Measurements from ENCODE around the gene ZFYVE26. TPM values are rescaled to one million over a fixed set of nuclear protein-coding genes. Genes with fewer than 3 reads are reported as not detected.
A peak's percentile ranks its signal among the peaks of the same experiment; 100 is the strongest.
"Not testable (repeated sequence)": the region's sequence is repeated elsewhere in the genome, so short reads cannot be mapped to it uniquely, and the experiment has no call there.

ZFYVE26 gene
- 12.9 and 31.0 TPM in 2 replicates for total RNA-seq

- DNase-seq (ENCODE audit: low read depth, low spot score) = peak; percentile 76
Measured at GRCh38 chr14:67816326-67817002, at the start of gene ZFYVE26. Gene ZFYVE26 (minus strand): TSS chr14:67816590. CDS start chr14:67815963, 627 bp downstream.

GRCh38 chr14:67863223-67863622 lies 46.8 kb upstream of the ZFYVE26 start:
- no peak for DNase-seq (ENCODE audit: low read depth, low spot score)

GRCh38 chr14:67859169-67859749 lies 42.9 kb upstream of the ZFYVE26 start:
- DNase-seq (ENCODE audit: low read depth, low spot score) = peak; percentile 19

GRCh38 chr14:67857778-67858350 lies 41.5 kb upstream of the ZFYVE26 start:
- DNase-seq (ENCODE audit: low read depth, low spot score) = no peak

GRCh38 chr14:67856827-67857226 lies 40.4 kb upstream of the ZFYVE26 start:
- no peak for DNase-seq (ENCODE audit: low read depth, low spot score)

GRCh38 chr14:67853715-67854114 lies 37.3 kb upstream of the ZFYVE26 start:
- no peak for DNase-seq (ENCODE audit: low read depth, low spot score)

GRCh38 chr14:67852926-67853604 lies 36.7 kb upstream of the ZFYVE26 start:
- no peak for DNase-seq (ENCODE audit: low read depth, low spot score)

- peak; percentile 17 for DNase-seq (ENCODE audit: low read depth, low spot score)
Measured at GRCh38 chr14:67851785-67852410, 35.5 kb upstream of the ZFYVE26 start.

- DNase-seq (ENCODE audit: low read depth, low spot score) = no peak
Measured at GRCh38 chr14:67850066-67850830, 33.9 kb upstream of the ZFYVE26 start.

- no peak for DNase-seq (ENCODE audit: low read depth, low spot score)
Measured at GRCh38 chr14:67846029-67846610, 29.7 kb upstream of the ZFYVE26 start.

GRCh38 chr14:67837011-67837624 lies 20.7 kb upstream of the ZFYVE26 start:
- DNase-seq (ENCODE audit: low read depth, low spot score) = peak; percentile 58

- no peak for DNase-seq (ENCODE audit: low read depth, low spot score)
Measured at GRCh38 chr14:67835596-67835995, 19.2 kb upstream of the ZFYVE26 start.

GRCh38 chr14:67833403-67833802 lies 17.0 kb upstream of the ZFYVE26 start:
- DNase-seq (ENCODE audit: low read depth, low spot score) = no peak

- no peak for DNase-seq (ENCODE audit: low read depth, low spot score)
Measured at GRCh38 chr14:67831113-67831512, 14.7 kb upstream of the ZFYVE26 start.

GRCh38 chr14:67821121-67821520 lies 4.7 kb upstream of the ZFYVE26 start:
- no peak for DNase-seq (ENCODE audit: low read depth, low spot score)

GRCh38 chr14:67820428-67820971 lies 4.1 kb upstream of the ZFYVE26 start:
- DNase-seq (ENCODE audit: low read depth, low spot score) = no peak

GRCh38 chr14:67819563-67820421 lies 3.4 kb upstream of the ZFYVE26 start, which contains the start of gene RAD51B:
Gene RAD51B (plus strand): TSS chr14:67819779.
- peak; percentile 32 for DNase-seq (ENCODE audit: low read depth, low spot score)

GRCh38 chr14:67818476-67818875 lies 2.1 kb upstream of the ZFYVE26 start:
- DNase-seq (ENCODE audit: low read depth, low spot score) = not testable (repeated sequence)

Data from pulmonary artery endothelial cell (primary cell).